ENCODE results near the gene TRUB2.

Gene TRUB2

GRCh38 chr9:128322404-128323211 is at the start of gene TRUB2, which contains the start of gene COQ4:
Gene TRUB2 (minus strand): TSS chr9:128322447. CDS start chr9:128322408, 39 bp downstream.
Gene COQ4 (plus strand): TSS chr9:128322839. CDS start chr9:128322859, 20 bp downstream.
- H3K9ac ChIP-seq (ENCODE audit: low read depth, low read length) = peak within 1 kb of the TSS; percentile 94
- 0 out of 2 replicates have a peak, but pooled peaks cover 4% of the 10 kb centered on the region for H3K36me3 ChIP-seq (ENCODE audit: insufficient read depth, low read length)
- H3K4me1 ChIP-seq (ENCODE audit: insufficient read depth, low read length) = peaks cover 6% of the 10 kb centered on the region; the same call in 1 of the 2 replicates
- H3K9me3 ChIP-seq (ENCODE audit: control insufficient read depth, insufficient read depth, low read length) = no peaks in the 10 kb centered on the region

- H3K36me3 ChIP-seq (ENCODE audit: insufficient read depth, low read length) = no peaks in the 10 kb centered on the region
- H3K9ac ChIP-seq (ENCODE audit: low read depth, low read length) = peak overlapping the region; percentile 69
- 0 out of 2 replicates have a peak, but pooled peaks cover 5% of the 10 kb centered on the region for H3K4me1 ChIP-seq (ENCODE audit: insufficient read depth, low read length)
- no peaks in the 10 kb centered on the region for H3K9me3 ChIP-seq (ENCODE audit: control insufficient read depth, insufficient read depth, low read length)
Measured at GRCh38 chr9:128371630-128372117, 49.4 kb upstream of the TRUB2 start.

GRCh38 chr9:128370752-128371629 is 48.7 kb upstream of the TRUB2 start, which contains the start of gene URM1:
Gene URM1 (plus strand): TSS chr9:128371374. CDS start chr9:128371381, 7 bp downstream.
- Histone ChIP-seq H3K36me3 (ENCODE audit: insufficient read depth, low read length) (no peaks in the 10 kb centered on the region), H3K9me3 (ENCODE audit: control insufficient read depth, insufficient read depth, low read length) (no peaks in the 10 kb centered on the region)

DNA sequence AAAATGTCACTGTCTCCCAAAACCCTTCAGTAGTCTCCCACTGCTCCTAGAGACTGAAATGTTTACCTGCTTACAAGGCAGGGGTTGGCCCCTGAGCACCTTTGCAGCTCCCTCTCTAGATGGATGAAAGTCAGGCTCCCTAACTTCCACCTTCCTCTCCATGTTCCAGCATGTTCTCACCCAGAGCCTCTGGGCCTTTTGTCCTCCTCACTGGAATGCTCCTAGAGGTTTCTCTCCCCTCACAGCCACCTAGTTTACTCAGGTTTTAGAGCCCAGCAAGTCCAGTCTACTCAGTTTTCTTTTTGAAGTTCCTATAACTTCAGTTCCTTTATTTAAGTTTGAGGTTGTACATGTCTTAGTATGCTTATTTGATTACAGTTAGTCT is 48.1 kb upstream of the TRUB2 start:
- H3K36me3 ChIP-seq (ENCODE audit: insufficient read depth, low read length) = no peaks in the 10 kb centered on the region
- no peaks in the 10 kb centered on the region for H3K9me3 ChIP-seq (ENCODE audit: control insufficient read depth, insufficient read depth, low read length)
- peak overlapping the region; percentile 69 for H3K9ac ChIP-seq (ENCODE audit: low read depth, low read length)
- H3K4me1 ChIP-seq (ENCODE audit: insufficient read depth, low read length) = peaks cover 5% of the 10 kb centered on the region

More at GRCh38 chr9:128370752-128371629, 48.7 kb upstream of the TRUB2 start, which contains the start of gene URM1:
- Histone ChIP-seq H3K4me1 (ENCODE audit: insufficient read depth, low read length) (0 out of 2 replicates have a peak, but pooled peaks cover 3% of the 10 kb centered on the region), H3K9ac (ENCODE audit: low read depth, low read length) (peak within 1 kb of the TSS; percentile 69)

DNA sequence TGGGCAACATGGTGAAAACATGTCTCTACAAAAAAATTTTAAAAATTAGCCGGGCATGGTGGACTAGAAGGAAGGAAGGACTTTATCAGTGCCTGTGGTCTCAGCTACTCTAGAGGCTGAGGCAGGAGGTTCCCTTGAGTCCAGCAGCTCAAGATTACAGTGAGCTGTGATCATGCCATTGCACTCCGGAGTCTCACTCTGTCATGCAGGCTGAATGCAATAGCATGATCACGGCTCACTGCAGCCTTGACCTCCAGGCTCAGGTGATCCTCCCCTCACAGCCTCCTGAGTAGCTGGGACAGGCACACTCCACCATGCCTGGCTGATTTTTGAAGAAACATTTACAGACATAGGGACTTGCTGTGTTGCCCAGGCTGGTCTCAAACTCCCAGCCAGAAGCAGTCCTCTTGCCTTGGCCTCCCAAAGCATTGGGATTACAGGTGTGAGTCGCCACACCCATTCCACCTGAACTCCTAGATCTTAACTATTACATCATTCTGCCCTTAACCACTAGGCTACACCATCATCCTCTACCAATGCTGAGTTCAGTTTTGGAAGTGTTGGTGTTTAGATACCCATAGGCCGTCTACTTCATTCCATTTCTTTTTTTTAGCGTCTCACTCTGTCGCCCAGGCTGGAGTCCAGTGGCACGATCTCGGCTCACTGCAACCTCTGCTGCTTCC is 46.9 kb upstream of the TRUB2 start:
- H3K9ac ChIP-seq (ENCODE audit: low read depth, low read length) = no peak overlapping the region

DNA sequence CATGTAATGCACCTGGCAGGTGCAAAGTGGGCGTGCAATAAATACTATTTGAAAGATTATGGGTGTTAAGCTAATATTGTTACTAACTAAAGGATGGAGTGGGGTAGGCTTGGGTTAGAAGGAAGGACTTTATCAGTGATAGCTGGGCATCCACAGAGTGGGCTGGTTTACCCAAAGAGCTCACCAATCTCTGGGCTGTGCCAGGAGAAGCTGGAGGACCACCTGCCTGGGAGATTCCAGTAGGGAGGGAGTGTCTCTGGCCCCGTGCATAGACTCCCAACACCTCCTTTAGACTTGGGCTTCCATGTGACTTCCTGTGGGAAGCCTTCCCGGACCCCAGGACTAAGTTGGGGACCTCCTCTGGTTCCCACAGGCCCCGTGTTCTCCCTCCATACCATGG is 43.3 kb upstream of the TRUB2 start:
- Histone ChIP-seq H3K9ac (ENCODE audit: low read depth, low read length) (peak overlapping the region; percentile 45), H3K36me3 (ENCODE audit: insufficient read depth, low read length) (no peaks in the 10 kb centered on the region), H3K9me3 (ENCODE audit: control insufficient read depth, insufficient read depth, low read length) (no peaks in the 10 kb centered on the region), H3K4me1 (ENCODE audit: insufficient read depth, low read length) (peaks cover 23% of the 10 kb centered on the region)

More for the DNA sequence above, 46.9 kb upstream of the TRUB2 start:
- no peaks in the 10 kb centered on the region for H3K9me3 ChIP-seq (ENCODE audit: control insufficient read depth, insufficient read depth, low read length)
- no peaks in the 10 kb centered on the region for H3K36me3 ChIP-seq (ENCODE audit: insufficient read depth, low read length)
- peaks cover 12% of the 10 kb centered on the region for H3K4me1 ChIP-seq (ENCODE audit: insufficient read depth, low read length)

GRCh38 chr9:128362774-128363173 is 40.5 kb upstream of the TRUB2 start:
- peaks cover 23% of the 10 kb centered on the region for H3K4me1 ChIP-seq (ENCODE audit: insufficient read depth, low read length)
- no peaks in the 10 kb centered on the region; the same call in 1 of the 2 replicates for H3K36me3 ChIP-seq (ENCODE audit: insufficient read depth, low read length)
- no peak overlapping the region for H3K9ac ChIP-seq (ENCODE audit: low read depth, low read length)
- no peaks in the 10 kb centered on the region for H3K9me3 ChIP-seq (ENCODE audit: control insufficient read depth, insufficient read depth, low read length)

GRCh38 chr9:128361986-128362646 is 39.9 kb upstream of the TRUB2 start:
- H3K4me1 ChIP-seq (ENCODE audit: insufficient read depth, low read length) = peaks cover 23% of the 10 kb centered on the region
- H3K36me3 ChIP-seq (ENCODE audit: insufficient read depth, low read length) = no peaks in the 10 kb centered on the region; the same call in 1 of the 2 replicates
- H3K9ac ChIP-seq (ENCODE audit: low read depth, low read length) = no peak overlapping the region
- H3K9me3 ChIP-seq (ENCODE audit: control insufficient read depth, insufficient read depth, low read length) = no peaks in the 10 kb centered on the region

GRCh38 chr9:128361296-128361985 is 39.2 kb upstream of the TRUB2 start:
- Histone ChIP-seq H3K36me3 (ENCODE audit: insufficient read depth, low read length) (no peaks in the 10 kb centered on the region; the same call in 1 of the 2 replicates), H3K4me1 (ENCODE audit: insufficient read depth, low read length) (peaks cover 23% of the 10 kb centered on the region), H3K9me3 (ENCODE audit: control insufficient read depth, insufficient read depth, low read length) (no peaks in the 10 kb centered on the region), H3K9ac (ENCODE audit: low read depth, low read length) (no peak overlapping the region)

GRCh38 chr9:128360826-128361225 is 38.6 kb upstream of the TRUB2 start:
- H3K9ac ChIP-seq (ENCODE audit: low read depth, low read length) = no peak overlapping the region
- H3K9me3 ChIP-seq (ENCODE audit: control insufficient read depth, insufficient read depth, low read length) = no peaks in the 10 kb centered on the region
- H3K36me3 ChIP-seq (ENCODE audit: insufficient read depth, low read length) = no peaks in the 10 kb centered on the region; the same call in 1 of the 2 replicates
- H3K4me1 ChIP-seq (ENCODE audit: insufficient read depth, low read length) = peaks cover 23% of the 10 kb centered on the region

DNA sequence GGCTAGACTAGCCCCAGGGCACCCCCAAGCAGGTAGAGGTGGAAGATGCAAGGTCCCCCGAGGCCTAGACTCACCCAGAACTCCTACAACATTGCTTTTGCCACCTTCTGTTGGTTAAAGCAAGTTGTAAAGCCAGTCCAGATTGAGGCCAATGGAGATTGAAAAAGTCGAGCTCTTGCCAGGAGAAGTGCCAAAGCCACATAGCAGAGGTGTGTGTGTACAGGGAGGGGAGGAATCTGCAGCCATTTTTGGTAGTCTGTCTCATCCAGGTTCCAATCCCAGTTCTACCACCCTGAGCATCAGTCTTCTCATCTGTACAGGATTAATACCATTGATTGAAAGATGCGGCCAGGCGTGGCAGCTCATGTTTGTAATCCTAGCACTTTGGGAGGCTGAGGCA is 36.6 kb upstream of the TRUB2 start:
- H3K4me1 ChIP-seq (ENCODE audit: insufficient read depth, low read length) = peaks cover 8% of the 10 kb centered on the region
- no peaks in the 10 kb centered on the region; the same call in 1 of the 2 replicates for H3K36me3 ChIP-seq (ENCODE audit: insufficient read depth, low read length)
- no peaks in the 10 kb centered on the region for H3K9me3 ChIP-seq (ENCODE audit: control insufficient read depth, insufficient read depth, low read length)
- no peak overlapping the region for H3K9ac ChIP-seq (ENCODE audit: low read depth, low read length)

- no peaks in the 10 kb centered on the region for H3K9me3 ChIP-seq (ENCODE audit: control insufficient read depth, insufficient read depth, low read length)
- H3K4me1 ChIP-seq (ENCODE audit: insufficient read depth, low read length) = peaks cover 8% of the 10 kb centered on the region; the same call in 1 of the 2 replicates
- H3K36me3 ChIP-seq (ENCODE audit: insufficient read depth, low read length) = no peaks in the 10 kb centered on the region; the same call in 1 of the 2 replicates
- H3K9ac ChIP-seq (ENCODE audit: low read depth, low read length) = no peak overlapping the region
Measured at GRCh38 chr9:128358090-128358489, 35.8 kb upstream of the TRUB2 start.

GRCh38 chr9:128355451-128355850 is 33.2 kb upstream of the TRUB2 start:
- Histone ChIP-seq H3K4me1 (ENCODE audit: insufficient read depth, low read length) (no peaks in the 10 kb centered on the region), H3K9me3 (ENCODE audit: control insufficient read depth, insufficient read depth, low read length) (no peaks in the 10 kb centered on the region), H3K36me3 (ENCODE audit: insufficient read depth, low read length) (no peaks in the 10 kb centered on the region; the same call in 1 of the 2 replicates), H3K9ac (ENCODE audit: low read depth, low read length) (no peak overlapping the region)
